Fibroblast of pulmonary artery (primary cell): Measurements from ENCODE around the gene CACNA2D3.
"Not testable (repeated sequence)": the region's sequence is repeated elsewhere in the genome, so short reads cannot be mapped to it uniquely, and the experiment has no call there.

Source experiments
- DNase-seq: peaks from one replicate; pipeline ENCODE4 v3.0.0-alpha.2; 2010; ENCODE audit warnings: low read depth
- H3K4me3 ChIP-seq: replicated peaks from 2 replicates; pipeline ENCODE4 v1.5.1; 2011; ENCODE audit warnings: low read depth, mild to moderate bottlenecking, control low read depth, low read length, moderate library complexity
- TF ChIP-seq, protein P1 (sequence below): IDR thresholded peaks from 2 replicates; pipeline ENCODE4 v1.5.1; 2011; ENCODE audit warnings: mild to moderate bottlenecking, control low read depth, low read length, inconsistent platforms; ENCODE audit errors: missing control alignments

The CACNA2D3 gene

DNA sequence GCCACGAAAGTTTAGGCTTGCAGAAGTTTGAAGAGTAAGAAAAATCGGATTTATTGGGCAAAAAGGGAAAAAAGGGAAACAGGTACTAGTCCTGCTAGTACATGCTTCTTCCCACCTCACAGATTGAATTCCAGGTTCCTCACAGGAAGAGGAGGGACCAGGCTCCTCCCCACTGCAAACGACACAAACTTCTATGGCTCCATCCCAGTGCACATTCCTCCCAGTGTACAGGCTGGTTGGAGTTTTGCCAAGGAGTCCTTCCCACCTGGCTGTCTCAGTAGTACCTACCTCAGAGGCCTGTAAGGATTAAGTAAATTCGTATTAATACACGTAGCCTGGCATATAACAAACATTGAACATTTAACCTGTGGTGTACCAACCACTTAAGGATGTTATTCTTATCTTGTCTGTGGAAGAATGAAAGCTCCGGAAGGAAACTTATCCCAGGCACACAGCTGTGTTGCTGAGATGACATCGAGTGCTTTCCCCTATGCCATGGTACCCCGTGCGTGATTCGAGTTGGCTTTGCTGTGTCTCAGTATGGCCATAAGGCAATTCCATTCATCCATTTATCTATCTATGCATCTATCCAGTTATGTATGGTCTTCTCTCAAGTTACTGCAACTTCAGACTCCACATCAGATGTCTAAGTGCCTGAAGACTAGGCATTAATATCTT is 511.2 kb downstream of the CACNA2D3 start:
- DNase-seq = no peak
- H3K4me3 ChIP-seq = no peak overlapping the region
- TF ChIP-seq, protein P1, sequence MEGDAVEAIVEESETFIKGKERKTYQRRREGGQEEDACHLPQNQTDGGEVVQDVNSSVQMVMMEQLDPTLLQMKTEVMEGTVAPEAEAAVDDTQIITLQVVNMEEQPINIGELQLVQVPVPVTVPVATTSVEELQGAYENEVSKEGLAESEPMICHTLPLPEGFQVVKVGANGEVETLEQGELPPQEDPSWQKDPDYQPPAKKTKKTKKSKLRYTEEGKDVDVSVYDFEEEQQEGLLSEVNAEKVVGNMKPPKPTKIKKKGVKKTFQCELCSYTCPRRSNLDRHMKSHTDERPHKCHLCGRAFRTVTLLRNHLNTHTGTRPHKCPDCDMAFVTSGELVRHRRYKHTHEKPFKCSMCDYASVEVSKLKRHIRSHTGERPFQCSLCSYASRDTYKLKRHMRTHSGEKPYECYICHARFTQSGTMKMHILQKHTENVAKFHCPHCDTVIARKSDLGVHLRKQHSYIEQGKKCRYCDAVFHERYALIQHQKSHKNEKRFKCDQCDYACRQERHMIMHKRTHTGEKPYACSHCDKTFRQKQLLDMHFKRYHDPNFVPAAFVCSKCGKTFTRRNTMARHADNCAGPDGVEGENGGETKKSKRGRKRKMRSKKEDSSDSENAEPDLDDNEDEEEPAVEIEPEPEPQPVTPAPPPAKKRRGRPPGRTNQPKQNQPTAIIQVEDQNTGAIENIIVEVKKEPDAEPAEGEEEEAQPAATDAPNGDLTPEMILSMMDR = no peak

GRCh38 chr3:54634122-54634469 is 511.7 kb downstream of the CACNA2D3 start:
- TF ChIP-seq, protein P1 = no peak
- no peak for DNase-seq
- H3K4me3 ChIP-seq = no peak overlapping the region

DNA sequence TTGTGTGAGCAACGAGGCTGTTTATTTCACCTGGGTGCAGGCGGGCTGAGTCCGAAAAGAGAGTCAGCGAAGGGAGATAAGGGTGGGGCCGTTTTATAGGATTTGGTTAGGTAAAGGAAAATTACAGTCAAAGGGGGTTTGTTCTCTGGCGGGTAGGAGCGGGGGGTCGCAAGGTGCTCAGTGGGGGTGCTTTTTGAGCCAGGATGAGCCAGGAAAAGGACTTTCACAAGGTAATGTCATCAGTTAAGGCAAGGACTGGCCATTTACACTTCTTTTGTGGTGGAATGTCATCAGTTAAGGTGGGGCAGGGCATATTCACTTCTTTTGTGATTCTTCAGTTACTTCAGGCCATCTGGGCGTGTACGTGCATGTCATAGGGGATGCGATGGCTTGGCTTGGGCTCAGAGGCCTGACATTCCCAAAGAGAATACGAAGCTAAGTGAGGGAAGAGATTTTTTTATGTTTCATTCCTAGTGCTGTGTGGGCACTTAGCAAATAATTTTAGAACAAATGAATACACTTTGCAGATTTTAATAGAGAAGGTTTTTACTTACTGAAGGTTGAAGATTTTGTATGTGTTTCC is 517.5 kb downstream of the CACNA2D3 start:
- not testable (repeated sequence) for H3K4me3 ChIP-seq, DNase-seq

DNA sequence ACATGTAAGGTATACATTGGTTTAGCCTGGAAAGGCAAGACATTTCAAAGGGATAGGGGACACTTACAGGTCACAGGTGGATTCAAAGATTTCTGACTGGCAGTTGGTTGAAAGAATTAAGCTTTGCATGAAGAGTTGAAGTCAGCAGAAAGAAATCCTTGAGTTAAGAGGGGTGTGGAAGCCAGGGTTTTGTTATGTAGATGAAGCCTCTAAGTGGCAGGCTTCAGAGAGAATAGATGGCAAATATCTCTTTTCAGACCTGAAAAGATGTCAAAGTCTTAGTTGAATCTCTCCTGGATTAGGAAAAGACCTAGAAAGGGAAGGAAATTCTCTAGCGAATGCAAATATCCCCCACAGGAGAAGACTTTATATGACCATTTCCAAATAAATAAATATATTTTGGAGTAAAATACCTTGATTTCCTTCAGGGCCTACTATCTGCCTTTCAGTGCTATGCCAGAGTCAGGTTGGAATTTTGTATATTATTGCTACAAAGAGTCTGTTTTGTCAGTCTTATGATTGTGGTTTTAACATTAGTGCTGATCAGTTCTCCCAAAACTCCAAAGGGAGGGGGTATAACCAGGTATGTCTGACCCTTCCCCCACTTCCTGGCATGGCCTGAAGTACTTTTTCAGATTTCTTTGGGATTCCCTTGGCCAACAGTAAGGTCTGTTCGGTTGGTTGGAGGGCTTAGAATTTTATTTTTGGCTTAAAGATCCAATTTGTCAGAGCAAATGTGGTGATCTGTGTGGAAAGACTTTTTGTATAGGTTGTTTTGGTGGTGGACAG is 519.1 kb downstream of the CACNA2D3 start:
- TF ChIP-seq, protein P1 = no peak
- no peak overlapping the region for H3K4me3 ChIP-seq
- no peak for DNase-seq

DNA sequence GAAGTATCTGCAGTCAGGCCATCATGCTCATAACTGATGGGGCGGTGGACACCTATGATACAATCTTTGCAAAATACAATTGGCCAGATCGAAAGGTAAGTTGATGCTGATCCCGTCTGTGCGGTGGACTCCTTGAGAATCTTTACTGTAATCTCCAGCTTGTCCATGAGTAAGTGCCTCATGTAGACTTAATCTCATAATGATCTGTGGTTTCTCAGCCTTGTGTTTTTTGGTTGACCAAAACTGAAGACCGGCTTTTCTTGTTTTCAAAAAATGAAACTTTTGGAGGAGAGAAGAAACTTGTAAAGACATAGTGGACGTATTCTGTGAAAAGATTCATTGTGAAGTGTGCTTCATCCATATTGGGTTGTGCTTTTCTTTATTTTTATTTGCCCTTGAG is 519.8 kb downstream of the CACNA2D3 start:
- H3K4me3 ChIP-seq = no peak overlapping the region
- DNase-seq = no peak
- TF ChIP-seq, protein P1 = no peak

DNA sequence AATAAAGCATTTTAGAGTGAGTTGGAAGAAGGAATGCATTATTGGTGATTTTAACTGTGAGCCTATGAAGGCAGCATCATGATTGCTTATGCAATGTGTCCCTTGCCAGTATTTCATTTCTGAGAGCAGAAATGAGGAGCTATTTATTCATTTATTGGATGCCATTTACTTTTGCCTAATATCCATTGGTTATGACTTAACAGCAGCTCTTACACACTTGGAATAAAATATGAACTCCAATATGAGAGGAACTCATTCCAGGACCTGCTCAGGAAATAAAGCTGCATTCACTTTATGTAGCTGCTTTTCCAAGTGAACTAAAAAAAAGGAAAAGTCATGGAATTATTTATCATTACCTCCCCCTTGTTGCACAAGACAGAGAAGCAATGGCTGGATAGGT is 525.4 kb downstream of the CACNA2D3 start:
- TF ChIP-seq, protein P1 = no peak
- H3K4me3 ChIP-seq = no peak overlapping the region
- DNase-seq = no peak

DNA sequence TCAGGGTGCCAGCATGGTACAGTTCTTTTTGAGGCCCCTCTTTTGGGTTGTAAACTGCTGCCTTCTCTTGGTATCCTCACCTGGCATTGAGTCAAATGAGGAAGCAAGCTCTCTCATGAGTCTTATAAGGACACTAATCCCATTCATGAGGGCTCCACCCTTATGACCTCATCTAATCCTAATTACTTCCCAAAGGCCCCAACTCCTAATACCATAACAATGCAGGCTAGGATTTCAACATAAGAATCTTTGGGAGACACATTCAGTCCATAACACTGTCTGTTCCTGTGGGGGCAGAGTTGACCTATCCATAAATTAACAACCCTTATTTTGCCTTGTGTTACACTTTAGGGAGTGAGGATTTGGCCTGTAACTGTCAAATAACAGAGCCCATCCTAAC is 527.2 kb downstream of the CACNA2D3 start:
- TF ChIP-seq, protein P1 = no peak
- DNase-seq = no peak
- H3K4me3 ChIP-seq = no peak overlapping the region
